Globus pallidus (tissue), 1 donor: ENCODE results near the gene NUP188.
"Not testable (repeated sequence)": the region's sequence is repeated elsewhere in the genome, so short reads cannot be mapped to it uniquely, and the experiment has no call there.

ENCODE experiments used
- DNase-seq: peaks from one replicate; pipeline ENCODE4 v3.0.0-alpha.2; 2015; ENCODE audit warnings: low spot score

NUP188 gene

DNA sequence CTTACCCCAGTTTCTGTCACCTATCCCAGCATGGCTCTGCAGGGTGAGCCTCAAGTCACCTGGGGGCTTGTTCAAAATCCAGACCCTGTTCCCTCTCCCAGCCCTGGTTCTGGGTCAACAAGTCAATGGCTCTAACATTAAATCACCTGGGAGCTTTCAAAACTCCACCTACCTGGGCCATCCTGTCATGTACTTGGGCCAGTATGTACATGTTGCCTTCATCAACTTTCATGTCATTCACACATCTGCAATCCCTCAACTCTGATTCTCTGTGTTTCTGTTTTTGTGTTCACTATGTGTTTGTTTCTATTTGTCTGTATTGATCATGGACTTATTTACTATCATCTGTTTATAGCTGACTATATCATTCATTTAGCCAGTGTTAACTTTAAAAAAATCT is 82.7 kb downstream of the NUP188 start:
- DNase-seq: no peak

GRCh38 chr9:129031514-129031913 is 84.0 kb downstream of the NUP188 start:
- DNase-seq: no peak

DNA sequence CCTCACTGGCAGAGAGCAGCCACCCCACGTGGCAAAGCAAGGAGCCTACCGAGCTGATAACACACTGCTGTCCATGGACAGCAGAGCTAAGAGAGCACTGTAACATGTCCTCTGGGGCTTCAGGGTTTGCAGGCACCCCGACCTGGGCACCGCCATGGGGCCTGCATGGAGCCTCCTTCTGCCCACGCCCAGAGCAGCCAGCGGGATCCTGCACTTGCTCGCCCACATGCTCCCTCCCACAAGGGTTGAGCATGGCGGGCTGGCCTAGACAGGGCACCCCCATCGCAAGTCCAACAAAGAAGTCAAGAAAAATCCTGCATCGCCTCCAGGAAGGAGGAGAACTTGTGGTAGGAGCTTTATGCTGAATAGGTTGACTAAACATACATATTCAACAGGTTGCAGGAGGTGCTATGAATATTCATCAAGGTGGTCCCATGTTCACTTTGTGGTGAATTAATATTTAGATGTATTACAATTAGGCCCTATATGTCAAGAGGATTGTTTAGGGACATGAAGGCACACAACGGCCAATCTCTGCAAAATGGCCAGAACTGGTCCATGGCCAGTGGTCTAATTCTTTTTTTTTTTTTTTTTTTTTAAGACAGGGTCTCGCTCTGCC is 85.2 kb downstream of the NUP188 start:
- no peak for DNase-seq

DNA sequence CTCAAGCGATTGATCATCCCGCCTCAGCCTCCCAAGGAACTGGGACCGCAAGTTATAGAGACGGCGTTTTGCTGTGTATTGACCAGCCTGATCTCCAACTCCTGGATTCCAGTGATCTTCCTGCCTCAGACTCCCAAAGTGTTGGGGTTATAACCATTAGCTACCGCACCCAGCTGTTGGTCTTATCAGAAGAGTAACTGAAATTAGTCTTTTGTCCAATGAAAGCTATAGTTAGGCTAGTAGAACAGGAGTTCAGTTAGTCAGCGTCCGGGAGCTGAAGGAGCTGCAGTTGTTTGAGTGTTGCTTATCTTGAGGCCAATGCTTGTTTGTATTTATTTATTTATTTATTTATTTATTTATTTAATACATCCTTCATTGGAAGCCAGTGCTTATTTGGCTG is 85.7 kb downstream of the NUP188 start:
- no peak for DNase-seq

GRCh38 chr9:129035838-129036237 is 88.3 kb downstream of the NUP188 start:
- DNase-seq: not testable (repeated sequence)

DNA sequence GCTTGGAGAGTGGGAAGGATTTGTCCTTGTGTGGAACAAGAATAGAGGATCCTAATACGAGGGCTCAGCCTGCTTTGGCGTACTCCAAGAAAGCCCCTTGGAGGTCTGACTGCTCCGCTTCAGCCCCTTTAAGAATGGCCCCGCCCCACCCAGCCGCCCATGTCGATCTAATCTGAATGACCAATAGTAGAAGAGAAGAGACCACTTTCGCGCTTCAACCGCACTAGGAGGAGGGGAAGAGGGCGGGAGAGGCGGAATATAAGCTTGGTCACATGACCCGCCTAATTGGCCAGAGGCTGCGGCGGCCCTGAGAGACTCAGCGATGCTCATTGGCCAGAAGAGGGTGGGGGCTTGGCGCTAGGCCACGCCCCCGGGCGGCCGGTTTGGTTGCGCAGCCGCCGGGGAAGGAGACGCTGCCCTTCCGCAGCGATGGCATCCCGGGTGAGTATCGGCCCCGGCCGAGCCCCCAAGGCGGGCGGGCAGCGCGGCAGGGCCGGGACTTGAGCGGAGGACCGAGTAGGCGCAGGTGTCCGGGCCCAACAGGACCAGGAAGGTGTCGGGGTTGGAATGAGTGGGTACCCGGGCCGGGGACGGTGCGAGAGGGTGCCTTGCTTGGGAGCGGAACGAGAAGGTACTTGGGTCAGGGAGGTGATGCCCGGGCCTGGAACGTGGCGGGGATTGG is 88.9 kb downstream of the NUP188 start, which contains the start of gene MIGA2:
TSS of gene MIGA2 (plus strand) at position 386 of the 682 bp plus-strand sequence. CDS start 3,969 bp downstream, outside the sequence.
- DNase-seq: peak; percentile 99

- DNase-seq: no peak
These were observed 89.6 kb downstream of the NUP188 start for GRCh38 chr9:129036923-129037766.

DNA sequence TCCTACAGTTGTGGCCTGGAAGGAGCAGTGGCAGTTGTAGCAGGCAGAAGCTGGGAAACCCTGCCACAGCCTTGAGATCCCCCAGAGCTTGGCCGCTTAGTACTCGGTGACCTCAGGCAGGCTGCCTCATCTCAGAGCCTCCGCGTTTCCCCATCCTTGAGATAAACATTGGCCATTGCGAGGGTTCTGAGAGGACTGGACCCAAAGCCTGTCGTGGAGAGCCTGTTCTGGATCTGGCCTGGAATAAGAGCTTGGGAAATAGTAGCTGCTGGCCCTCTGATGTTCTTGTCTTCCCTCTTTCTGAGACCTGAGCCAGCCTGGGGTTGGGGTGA is 90.2 kb downstream of the NUP188 start:
- no peak for DNase-seq

GRCh38 chr9:129038109-129038852 is 90.8 kb downstream of the NUP188 start:
- DNase-seq: no peak

- no peak for DNase-seq
These were observed 92.7 kb downstream of the NUP188 start for GRCh38 chr9:129040113-129040643.

- no peak for DNase-seq
These were observed 94.5 kb downstream of the NUP188 start for GRCh38 chr9:129042016-129042415.

DNA sequence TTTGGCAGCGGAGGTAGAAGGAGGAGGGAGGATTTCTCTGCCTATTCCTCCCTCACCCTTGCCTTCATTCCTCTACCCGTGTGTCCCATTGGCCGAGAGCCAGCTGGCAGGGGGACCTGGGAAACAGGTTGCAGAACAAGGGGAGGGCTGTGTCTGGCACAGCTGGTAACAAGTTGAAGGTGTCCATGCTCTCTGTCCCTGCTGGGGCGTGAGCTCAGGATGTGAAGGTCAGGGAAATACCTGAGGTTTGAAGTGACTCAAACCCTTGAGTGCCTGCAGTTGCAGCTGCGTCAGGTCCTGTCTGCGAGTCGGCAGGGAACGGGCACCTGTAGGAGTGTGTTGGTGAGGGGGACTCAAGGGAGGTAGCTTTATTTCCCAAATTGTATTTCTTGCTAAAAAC is 105.1 kb downstream of the NUP188 start:
- no peak for DNase-seq

DNA sequence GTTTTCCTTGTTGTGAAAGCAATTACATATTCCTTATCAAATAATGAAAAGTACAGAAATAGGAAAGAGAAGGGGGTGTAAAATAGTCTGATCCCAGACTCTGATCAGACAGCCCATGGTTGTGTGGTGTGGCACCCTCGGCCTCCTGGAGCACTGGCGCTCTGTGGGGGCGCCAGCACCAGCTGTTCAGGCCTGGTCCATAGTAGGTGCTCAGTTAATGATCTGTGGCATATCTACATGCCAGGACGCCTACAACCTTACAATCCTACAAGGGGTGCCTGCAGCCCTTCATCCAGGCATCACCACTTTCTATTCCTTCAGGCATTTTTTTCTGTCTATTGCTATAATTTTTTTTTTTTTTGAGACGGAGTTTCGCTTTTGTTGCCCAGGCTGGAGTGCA is 105.5 kb downstream of the NUP188 start:
- no peak for DNase-seq

GRCh38 chr9:129054163-129054851 is 106.8 kb downstream of the NUP188 start:
- no peak for DNase-seq
